ENCODE results near the gene ANKRD6. TPM values are rescaled to one million over a fixed set of nuclear protein-coding genes. Genes with fewer than 3 reads are reported as not detected.

The ANKRD6 gene
- total RNA-seq, 1 experiment from 2014 or later = 5.6 TPM

DNA sequence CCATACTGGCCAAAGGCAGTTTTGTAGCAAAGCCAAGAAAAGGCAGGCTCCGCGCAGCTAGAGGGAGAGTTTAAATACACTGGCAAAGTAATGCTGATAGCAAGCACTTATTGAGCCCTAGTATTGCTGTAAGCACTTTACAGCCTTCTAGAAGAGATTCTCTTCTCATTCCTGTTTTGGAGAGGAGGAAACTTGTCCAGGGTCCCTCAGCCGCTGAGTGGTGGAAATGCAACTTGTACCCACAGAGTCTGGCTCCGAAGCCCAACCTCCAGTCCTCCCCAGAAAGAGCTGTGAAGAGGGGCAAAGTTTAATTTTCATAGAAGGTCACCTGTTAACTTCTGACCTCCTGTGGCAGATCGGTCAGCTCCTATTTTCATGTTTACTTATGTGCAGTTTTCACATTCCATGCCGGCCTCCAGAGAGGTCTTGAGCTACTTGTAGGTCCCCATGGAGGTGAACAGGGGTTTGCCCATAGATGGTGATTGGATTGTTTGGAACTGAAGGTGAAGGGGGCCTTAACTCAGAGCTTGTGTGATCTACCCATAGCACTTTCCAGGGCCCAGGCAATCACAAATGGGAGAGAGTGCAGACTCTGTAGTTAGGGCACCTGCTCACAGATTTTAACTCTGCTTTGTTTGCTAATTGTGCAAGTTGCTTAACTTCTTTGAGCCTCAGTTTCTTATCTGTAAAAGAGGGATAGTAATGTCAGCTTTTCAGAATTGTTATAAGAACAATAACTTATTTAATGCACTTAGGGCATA lies 134.9 kb downstream of the ANKRD6 start:
- H3K9me2 ChIP-seq (replicated peaks; ENCODE audit: low read length) = no peaks in the 10 kb centered on the region
- H2AFZ ChIP-seq (ENCODE audit: low read length) = no peak overlapping the region
- CTCF ChIA-PET = no interaction called here

DNA sequence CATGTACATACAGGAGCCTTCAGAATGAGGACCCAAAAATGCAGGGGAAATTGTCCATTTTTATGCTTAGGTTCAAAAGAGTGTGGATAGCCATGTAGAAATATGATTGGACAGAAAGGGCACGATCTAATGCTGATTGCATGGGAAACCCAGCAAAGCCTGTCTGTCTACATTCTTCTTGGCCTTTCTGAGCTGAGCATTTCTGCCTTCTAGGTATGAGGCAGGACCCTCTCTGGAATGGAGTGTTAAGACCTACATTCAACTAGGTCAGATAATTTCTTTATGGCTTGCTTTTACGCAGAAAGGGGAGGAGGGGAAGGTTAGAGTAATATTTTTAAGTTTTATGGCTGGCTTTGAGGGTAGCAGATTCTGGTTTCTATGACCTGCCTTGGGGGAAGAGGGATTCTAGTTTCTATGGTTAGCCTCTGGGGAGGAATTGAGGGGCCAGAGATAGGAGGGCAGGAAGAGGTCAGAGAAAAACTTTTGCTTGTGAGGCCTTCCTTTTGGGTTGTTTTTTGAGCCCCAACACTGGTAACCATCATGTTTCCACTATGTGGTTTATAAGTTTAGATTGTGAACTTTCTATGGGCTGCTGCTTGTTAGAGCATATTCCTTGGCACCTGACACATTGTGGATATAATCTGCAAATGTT lies 142.1 kb downstream of the ANKRD6 start:
- no peak overlapping the region for H3K27ac ChIP-seq (ENCODE audit: low read length)
- no peaks in the 10 kb centered on the region for H4K20me1 ChIP-seq (ENCODE audit: low read length)
- H3K27me3 ChIP-seq (ENCODE audit: low read length) = no peaks in the 10 kb centered on the region
- H3K9me3 ChIP-seq (ENCODE audit: low read length) = no peaks in the 10 kb centered on the region
- TF ChIP-seq, protein P1, sequence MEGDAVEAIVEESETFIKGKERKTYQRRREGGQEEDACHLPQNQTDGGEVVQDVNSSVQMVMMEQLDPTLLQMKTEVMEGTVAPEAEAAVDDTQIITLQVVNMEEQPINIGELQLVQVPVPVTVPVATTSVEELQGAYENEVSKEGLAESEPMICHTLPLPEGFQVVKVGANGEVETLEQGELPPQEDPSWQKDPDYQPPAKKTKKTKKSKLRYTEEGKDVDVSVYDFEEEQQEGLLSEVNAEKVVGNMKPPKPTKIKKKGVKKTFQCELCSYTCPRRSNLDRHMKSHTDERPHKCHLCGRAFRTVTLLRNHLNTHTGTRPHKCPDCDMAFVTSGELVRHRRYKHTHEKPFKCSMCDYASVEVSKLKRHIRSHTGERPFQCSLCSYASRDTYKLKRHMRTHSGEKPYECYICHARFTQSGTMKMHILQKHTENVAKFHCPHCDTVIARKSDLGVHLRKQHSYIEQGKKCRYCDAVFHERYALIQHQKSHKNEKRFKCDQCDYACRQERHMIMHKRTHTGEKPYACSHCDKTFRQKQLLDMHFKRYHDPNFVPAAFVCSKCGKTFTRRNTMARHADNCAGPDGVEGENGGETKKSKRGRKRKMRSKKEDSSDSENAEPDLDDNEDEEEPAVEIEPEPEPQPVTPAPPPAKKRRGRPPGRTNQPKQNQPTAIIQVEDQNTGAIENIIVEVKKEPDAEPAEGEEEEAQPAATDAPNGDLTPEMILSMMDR (conservative IDR thresholded peaks at IDR 0.05; ENCODE audit: low read depth, low read length) = no peak
- TF ChIP-seq EZH2phosphoT487 (IDR thresholded peaks at IDR 0.05; ENCODE audit: borderline replicate concordance, low read length) (no peak), EZH2 (IDR thresholded peaks at IDR 0.05; ENCODE audit: low read length, unreplicated experiment) (no peak)
- H3F3A ChIP-seq (ENCODE audit: low read length, unreplicated experiment) = no peaks in the 10 kb centered on the region
- H3K9me2 ChIP-seq (replicated peaks; ENCODE audit: low read length) = no peaks in the 10 kb centered on the region
- no peak overlapping the region for H3K4me2 ChIP-seq (ENCODE audit: low read length)
- no peaks in the 10 kb centered on the region for H3K79me2 ChIP-seq (ENCODE audit: low read length)
- H3K9ac ChIP-seq (ENCODE audit: low read length) = no peak overlapping the region
- H3K4me1 ChIP-seq (ENCODE audit: insufficient read depth, low read length) = no peaks in the 10 kb centered on the region
- BruUV-seq (replicated peaks) = no TSS peak
- peak; percentile 6 for DNase-seq
- ATAC-seq = no peak
- intact Hi-C loops (cut with micrococcal nuclease) = no loop called here
- POLR2A ChIA-PET (ENCODE audit: unreplicated experiment) = no interaction called here
- H3K36me3 ChIP-seq (ENCODE audit: low read depth, low read length) = no peaks in the 10 kb centered on the region
- no peak overlapping the region for H3K4me3 ChIP-seq (ENCODE audit: low read length)
- CTCF ChIA-PET = interaction anchor here (0.5 kb wide), 1 partner anchor 40 kb away, joined by 5 read pairs; no protein-coding TSS in a partner anchor
- H2AFZ ChIP-seq (ENCODE audit: low read length) = no peak overlapping the region

More for the DNA sequence above, 134.9 kb downstream of the ANKRD6 start:
- POLR2A ChIA-PET (ENCODE audit: unreplicated experiment) = no interaction called here
- no peaks in the 10 kb centered on the region for H3F3A ChIP-seq (ENCODE audit: low read length, unreplicated experiment)
- H3K4me3 ChIP-seq (ENCODE audit: low read length) = no peak overlapping the region
- no peak overlapping the region for H3K9ac ChIP-seq (ENCODE audit: low read length)
- H4K20me1 ChIP-seq (ENCODE audit: low read length) = no peaks in the 10 kb centered on the region
- no peaks in the 10 kb centered on the region for H3K9me3 ChIP-seq (ENCODE audit: low read length)
- H3K27me3 ChIP-seq (ENCODE audit: low read length) = no peaks in the 10 kb centered on the region
- TF ChIP-seq EZH2 (IDR thresholded peaks at IDR 0.05; ENCODE audit: low read length, unreplicated experiment) (no peak), EZH2phosphoT487 (IDR thresholded peaks at IDR 0.05; ENCODE audit: borderline replicate concordance, low read length) (no peak)
- TF ChIP-seq, protein P1 (conservative IDR thresholded peaks at IDR 0.05; ENCODE audit: low read depth, low read length) = no peak
- H3K4me2 ChIP-seq (ENCODE audit: low read length) = no peak overlapping the region
- no peaks in the 10 kb centered on the region for H3K79me2 ChIP-seq (ENCODE audit: low read length)
- DNase-seq (no peak), ATAC-seq (no peak)
- intact Hi-C loops (cut with micrococcal nuclease) = no loop called here
- no peaks in the 10 kb centered on the region for H3K4me1 ChIP-seq (ENCODE audit: insufficient read depth, low read length)
- H3K27ac ChIP-seq (ENCODE audit: low read length) = no peak overlapping the region
- no peaks in the 10 kb centered on the region for H3K36me3 ChIP-seq (ENCODE audit: low read depth, low read length)
- BruUV-seq (replicated peaks) = no TSS peak

DNA sequence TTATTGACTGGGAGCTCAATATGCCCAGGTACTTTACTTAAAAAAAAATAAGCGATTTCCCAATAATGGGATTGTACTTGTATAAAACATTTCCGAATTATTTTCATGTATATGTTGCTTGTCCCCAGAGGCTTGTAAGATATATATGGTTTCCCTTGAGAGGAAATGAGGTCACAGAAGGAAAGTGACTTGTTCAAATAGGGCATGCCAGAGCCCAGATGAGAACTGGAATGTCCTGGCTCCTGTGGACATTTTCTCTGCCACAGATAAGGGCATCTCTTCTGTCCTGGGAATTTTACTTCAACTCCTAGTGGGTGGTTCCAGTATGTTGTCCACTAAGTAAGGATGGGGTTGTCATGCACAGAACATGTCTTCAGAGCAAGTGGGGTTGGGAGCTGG lies 142.6 kb downstream of the ANKRD6 start:
- intact Hi-C loops (cut with micrococcal nuclease) = no loop called here
- DNase-seq = no peak
- Histone ChIP-seq H3K4me2 (ENCODE audit: low read length) (no peak overlapping the region), H3K79me2 (ENCODE audit: low read length) (no peaks in the 10 kb centered on the region), H3K27ac (ENCODE audit: low read length) (no peak overlapping the region), H3K4me1 (ENCODE audit: insufficient read depth, low read length) (no peaks in the 10 kb centered on the region), H3K4me3 (ENCODE audit: low read length) (no peak overlapping the region), H3K9me2 (replicated peaks; ENCODE audit: low read length) (no peaks in the 10 kb centered on the region), H3K9ac (ENCODE audit: low read length) (no peak overlapping the region), H3K36me3 (ENCODE audit: low read depth, low read length) (no peaks in the 10 kb centered on the region), H3F3A (ENCODE audit: low read length, unreplicated experiment) (no peaks in the 10 kb centered on the region), H3K9me3 (ENCODE audit: low read length) (no peaks in the 10 kb centered on the region), H4K20me1 (ENCODE audit: low read length) (no peaks in the 10 kb centered on the region), H3K27me3 (ENCODE audit: low read length) (no peaks in the 10 kb centered on the region), H2AFZ (ENCODE audit: low read length) (no peak overlapping the region)
- no peak for TF ChIP-seq EZH2 (IDR thresholded peaks at IDR 0.05; ENCODE audit: low read length, unreplicated experiment)
- TF ChIP-seq, protein P1 (conservative IDR thresholded peaks at IDR 0.05; ENCODE audit: low read depth, low read length) = no peak
- POLR2A ChIA-PET (ENCODE audit: unreplicated experiment) = no interaction called here
- no TSS peak for BruUV-seq (replicated peaks)
- ATAC-seq = no peak
- CTCF ChIA-PET = interaction anchor here (0.5 kb wide), 1 partner anchor 39 kb away, joined by 5 read pairs; no protein-coding TSS in a partner anchor

Data from PC-3 (cell line).